Keratinocyte (primary cell): Measurements from ENCODE around the gene EYS.

ENCODE experiments used
- EZH2 ChIP-seq: IDR thresholded peaks from one replicate; pipeline ENCODE4 v1.6.1; 2012; ENCODE audit warnings: inconsistent platforms, mild to moderate bottlenecking, low read length, moderate library complexity
- TF ChIP-seq, protein P1 (sequence below), 3 experiments: IDR thresholded peaks in 1 of 3; conservative IDR thresholded peaks in 1 of 3; optimal IDR thresholded peaks in 1 of 3; 2 replicates in 2 of 3; 3 replicates in 1 of 3; pipeline versions ENCODE3 to v1.5.1; 2011; ENCODE audit warnings: low read length in 3 of 3, mild to moderate bottlenecking in 3 of 3, moderate library complexity in 2 of 3, control low read depth in 1 of 3, inconsistent platforms in 1 of 3; ENCODE audit not compliant: insufficient read depth in 2 of 3; ENCODE audit errors: extremely low read depth in 1 of 3

DNA sequence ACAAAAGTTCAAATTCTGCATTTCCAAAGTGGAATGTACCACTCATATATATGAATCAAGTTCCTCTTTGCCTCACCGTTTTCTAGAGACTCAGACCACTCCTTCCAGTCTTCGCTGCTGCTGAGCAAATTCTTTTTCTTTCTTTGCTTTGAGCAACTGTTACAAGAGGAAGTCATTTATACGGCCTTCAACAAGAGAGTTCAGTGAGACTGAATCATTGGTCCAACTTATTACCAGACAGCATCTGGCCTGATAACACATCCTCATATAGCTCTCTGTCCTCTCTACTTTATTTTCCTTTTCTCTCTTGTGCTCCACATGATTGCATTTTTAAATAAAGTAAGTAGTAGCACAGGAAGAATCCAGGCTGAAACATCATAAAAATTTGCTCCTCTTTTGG, 1418.7 kb downstream of the EYS start:
- TF ChIP-seq, protein P1, sequence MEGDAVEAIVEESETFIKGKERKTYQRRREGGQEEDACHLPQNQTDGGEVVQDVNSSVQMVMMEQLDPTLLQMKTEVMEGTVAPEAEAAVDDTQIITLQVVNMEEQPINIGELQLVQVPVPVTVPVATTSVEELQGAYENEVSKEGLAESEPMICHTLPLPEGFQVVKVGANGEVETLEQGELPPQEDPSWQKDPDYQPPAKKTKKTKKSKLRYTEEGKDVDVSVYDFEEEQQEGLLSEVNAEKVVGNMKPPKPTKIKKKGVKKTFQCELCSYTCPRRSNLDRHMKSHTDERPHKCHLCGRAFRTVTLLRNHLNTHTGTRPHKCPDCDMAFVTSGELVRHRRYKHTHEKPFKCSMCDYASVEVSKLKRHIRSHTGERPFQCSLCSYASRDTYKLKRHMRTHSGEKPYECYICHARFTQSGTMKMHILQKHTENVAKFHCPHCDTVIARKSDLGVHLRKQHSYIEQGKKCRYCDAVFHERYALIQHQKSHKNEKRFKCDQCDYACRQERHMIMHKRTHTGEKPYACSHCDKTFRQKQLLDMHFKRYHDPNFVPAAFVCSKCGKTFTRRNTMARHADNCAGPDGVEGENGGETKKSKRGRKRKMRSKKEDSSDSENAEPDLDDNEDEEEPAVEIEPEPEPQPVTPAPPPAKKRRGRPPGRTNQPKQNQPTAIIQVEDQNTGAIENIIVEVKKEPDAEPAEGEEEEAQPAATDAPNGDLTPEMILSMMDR (optimal IDR thresholded peaks at IDR 0.05 in 1 of 3, IDR thresholded peaks at IDR 0.05 in 1 of 3, conservative IDR thresholded peaks at IDR 0.05 in 1 of 3; ENCODE audit: extremely low read depth in 1 of 3, insufficient read depth in 2 of 3, low read length in 3 of 3) = no peak
- TF ChIP-seq EZH2 = no peak
